NCI-H2171 treated with DMSO at 0.1 percent for 48 hours (cell line): ENCODE data around the gene THEMIS2.
"Not testable (repeated sequence)": the region's sequence is repeated elsewhere in the genome, so short reads cannot be mapped to it uniquely, and the experiment has no call there.

Experiments
- DNase-seq: peaks from one replicate; lab custom pipeline; 2025; lab: John Stamatoyannopoulos, UW

THEMIS2 gene

DNA sequence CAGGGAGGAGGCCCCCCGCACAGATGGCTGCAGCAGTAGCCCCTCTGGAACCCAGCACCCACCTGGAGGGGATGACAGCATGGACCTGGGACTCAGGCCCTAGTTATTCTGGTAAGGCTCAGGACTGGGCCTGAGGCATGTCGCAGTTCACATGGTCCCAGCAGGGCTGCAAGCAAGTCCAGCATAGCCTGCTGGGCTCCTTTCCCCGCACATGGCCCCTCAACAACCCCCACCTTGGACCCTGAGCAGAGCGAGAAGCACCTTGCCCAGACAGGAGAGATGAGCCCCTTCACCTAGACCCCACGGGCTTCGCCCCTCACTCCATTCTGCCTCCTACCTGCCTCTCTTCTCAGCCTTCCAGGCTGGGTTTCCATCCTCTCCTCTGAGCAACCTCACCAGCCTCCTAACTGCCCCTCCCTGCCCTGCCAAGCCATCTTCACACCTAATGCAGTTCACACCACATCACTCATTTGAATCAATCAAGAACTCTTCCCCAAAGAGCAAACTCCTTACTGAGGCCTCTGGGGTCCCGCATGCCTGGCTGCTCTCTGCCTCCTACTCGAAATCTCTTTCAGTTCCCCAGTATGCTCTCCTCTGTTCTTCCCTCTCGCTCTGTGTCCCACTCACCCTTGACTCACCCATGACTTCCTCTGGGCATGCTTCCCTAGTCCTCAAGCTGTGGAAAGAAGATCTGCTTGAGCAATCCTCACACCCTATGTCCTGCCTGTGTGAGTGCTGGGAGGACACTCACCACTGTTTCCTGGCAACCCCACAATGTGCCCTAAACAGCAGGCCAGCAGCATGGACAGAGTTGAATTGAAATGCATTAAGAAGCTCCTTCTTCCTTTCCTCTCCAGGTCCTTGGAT lies 9.4 kb upstream of the THEMIS2 start:
- no peak for DNase-seq

DNA sequence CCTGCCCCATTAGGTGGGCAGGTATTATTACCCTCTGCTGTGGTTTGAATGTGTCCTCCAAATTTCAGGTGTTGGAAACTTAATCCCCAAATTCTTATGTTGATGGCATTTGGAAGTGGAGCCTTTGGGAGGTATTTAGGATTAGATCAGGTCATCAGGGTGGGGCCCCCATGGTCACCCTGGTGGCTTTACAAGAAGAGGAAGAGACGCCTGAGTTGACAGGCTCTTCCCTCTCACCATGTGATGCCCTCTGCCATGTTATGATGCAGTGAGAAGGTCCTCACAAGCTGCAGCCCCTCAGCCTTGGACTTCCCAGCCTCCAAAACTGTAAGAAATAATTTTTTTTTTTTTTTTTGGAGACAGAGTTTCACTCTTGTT lies 8.8 kb upstream of the THEMIS2 start:
- DNase-seq, result no peak

DNA sequence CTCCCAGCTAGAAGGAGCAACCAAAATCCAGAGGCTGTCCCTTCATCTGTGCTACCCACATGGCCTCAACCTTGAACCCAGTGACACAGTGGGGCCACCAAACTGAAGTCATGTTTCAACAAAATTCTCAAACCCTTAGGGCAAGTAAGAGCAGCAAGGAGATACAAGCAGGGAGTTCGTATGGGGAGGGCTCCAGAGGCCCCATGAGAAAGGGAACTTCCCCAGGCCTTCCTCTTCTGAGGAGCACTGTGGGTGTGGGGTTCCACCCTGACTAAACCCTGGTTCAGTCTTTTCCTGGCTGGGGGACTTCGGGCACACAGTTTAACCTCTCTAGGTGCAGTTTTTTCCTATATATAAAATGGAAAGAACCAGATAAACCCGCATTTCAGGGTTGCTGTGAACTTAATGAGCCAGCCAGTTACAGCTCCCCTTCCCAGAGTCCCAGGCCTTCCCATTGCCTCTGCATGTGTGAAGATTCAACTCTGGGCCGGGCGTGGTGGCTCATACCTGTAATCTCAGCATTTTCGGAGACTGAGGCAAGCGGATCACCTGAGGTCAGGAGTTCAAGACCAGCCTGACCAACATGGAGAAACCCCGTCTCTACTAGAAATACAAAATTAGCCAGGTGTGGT lies 8.0 kb upstream of the THEMIS2 start:
- DNase-seq, result no peak

DNA sequence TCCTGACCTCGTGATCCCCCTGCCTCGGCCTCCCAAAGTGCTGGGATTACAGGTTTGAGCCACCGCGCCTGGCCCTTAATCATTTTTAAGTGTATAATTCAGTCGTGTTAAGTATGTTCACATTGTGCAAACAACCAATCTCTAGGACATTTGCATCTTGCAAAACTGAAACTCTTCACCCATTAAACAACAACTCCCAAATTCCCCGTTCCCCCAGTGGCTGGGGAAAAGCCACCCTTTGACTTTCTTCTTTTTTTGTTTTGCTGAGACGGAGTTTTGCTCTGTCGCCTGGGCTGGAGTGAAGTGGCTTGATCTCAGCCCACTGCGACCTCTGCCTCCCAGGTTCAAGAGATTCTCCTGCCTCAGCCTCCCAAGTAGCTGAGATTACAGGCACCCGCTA lies 6.5 kb upstream of the THEMIS2 start:
- DNase-seq, result no peak

DNA sequence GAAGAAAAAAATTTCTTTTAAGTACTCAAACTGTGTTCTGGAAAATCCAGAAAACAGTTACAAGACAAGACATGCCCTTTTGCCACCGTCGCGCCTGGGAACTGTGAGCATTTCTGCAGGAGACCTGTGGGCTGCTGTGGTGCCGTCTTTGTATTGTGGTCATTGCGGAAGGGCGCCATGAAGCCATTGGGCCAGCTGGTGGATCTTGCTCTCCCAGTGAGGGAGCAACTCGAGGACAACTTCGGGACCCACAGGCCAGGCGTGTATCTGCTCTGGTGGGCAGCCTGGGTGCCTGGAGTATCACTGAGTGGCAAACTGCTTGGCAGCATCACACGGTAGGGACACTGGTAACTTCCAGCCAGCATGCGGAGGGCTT lies 3.8 kb upstream of the THEMIS2 start:
- DNase-seq, result no peak

DNA sequence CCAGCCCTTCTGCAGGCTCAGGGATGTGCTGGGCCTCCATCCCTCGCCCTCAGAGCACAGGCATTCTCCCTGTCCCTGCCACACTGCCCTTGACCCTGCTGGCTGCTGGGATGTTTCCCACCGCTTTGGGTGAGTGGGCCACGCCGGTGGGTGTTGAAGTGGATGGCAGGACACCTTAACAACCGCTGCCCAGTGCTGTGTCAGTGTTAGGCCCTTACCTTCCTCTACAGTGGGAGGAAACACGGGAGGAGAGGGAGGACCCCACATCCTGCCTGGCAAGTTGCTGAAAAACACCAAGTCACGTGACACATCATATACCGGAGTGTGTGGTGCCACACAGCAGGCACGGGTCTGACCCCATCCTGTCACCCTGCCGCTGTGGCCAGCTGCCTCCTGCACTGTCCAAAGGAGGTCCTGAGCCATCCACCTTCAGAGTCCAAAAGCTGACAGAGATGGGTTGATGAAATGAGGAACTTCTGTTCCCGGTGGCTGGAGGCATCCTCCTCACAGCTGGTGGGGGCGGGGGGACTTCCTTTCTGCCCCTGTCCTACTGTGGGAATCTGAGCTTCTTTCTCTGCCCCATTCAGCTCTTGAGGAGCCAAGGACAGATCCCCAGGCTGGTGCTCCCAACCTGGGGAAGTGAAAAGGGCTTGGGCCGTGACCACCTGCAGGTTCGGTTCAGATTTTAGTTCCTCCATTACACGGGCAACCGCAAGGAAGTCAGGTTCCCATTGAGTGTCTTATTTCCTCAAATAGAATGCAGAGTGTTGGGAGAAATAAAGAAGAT lies 3.2 kb upstream of the THEMIS2 start:
- DNase-seq, result no peak

DNA sequence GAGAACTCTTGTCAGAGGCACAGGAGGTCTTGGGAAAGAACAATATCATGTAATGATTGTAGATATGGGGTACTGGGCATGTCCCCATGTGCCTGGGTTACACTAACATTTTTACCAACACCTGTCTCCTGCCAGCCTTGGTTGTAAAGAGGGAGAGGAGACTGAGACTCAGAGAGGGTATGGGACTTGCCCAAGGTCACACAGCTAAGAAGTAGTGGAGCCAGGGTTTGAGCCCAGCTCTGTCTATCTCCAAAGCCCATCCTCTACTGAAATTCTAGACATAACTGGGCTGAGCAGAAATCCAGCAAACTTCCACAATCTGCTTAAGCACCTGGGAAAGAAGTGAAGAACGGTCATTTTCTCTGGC lies 2.6 kb upstream of the THEMIS2 start:
- no peak for DNase-seq

DNA sequence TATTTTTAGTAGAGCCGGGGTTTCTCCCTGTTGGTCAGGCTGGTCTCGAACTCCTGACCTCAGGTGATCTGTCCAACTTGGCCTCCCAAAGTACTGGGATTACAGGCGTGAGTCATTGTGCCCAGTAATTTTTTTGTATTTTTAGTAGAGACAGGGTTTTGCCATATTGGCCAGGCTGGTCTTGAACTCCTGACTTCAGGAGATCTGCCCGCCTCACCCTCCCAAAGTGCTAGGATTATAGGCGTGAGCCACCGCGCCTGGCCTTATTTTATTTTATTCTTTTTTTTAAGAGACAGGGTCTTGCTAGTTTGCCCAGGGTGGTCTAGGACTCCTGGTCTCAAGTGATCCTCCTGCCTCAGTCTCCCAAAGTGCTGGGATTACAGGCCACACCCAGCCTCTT lies 1.3 kb upstream of the THEMIS2 start:
- DNase-seq, result not testable (repeated sequence)

DNA sequence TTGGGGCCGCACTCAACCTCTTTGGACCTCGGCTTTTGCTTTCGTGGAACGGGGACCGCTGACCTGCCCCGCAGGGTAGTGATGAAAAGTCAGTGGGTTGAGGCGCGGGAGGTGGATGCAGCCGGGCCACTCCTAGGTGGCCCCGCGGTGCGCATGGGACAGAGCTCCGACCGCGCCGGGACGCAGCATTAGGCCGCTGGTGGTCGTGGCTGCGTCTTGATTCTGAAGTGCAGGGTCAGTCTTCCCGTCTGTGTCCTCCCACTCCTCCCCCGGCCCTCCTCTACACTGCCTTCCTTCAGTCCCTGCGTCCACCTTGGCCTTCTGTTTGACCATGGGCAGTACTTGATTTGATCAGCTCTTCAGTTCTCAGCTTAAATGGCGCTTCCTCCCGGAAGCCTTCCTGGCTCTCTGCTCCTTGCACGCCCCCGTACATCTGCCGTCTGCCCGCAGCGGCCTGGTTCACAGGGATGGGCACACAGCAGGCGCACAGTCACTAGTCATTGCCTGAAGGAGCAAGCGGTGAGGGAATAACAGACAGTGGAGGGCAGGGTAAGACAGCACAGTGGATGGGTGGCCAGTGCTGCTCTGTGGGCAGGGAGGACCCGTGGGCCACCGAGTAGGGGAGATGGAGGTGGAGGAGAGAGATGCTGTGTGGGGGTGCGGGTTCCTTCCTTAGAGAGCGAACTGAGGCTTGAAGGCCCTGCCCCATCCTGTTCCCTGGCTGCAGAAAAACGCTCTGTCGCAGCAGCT lies 633 bp downstream of the THEMIS2 start:
- DNase-seq, result no peak

DNA sequence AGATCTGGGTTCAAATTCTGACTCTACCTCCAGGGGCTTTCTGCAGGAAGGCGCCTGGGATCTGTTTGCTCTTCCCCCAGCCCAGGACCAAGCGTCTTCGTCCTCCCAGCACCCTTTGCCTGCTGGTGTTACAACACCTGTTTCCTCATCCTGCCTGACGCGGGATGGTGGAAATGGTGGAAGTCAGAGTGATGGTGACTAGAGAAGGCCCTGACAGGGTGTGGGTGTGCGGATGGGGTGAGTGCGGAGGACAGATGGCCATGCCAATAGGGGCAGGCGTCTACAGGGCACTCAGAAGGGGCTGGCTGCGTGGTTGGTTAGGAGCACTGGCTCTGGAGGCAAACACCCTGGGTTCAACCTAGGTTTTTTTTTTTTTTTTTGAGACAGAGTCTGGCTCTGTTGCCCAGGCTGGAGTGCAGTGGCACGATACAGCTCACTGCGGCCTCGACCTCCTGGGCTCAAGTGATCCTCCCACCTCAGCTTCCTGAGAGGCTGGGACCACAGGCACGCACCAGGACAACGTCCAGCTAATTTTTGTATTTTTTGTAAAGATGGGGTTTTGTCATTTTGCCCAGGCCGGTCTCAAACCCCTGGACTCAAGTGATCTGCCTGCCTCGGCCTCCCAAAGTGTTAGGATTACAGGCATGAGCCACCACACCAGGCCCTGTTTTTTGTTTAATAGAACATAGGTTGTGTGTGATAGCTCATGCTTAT lies 1.5 kb downstream of the THEMIS2 start:
- no peak for DNase-seq

DNA sequence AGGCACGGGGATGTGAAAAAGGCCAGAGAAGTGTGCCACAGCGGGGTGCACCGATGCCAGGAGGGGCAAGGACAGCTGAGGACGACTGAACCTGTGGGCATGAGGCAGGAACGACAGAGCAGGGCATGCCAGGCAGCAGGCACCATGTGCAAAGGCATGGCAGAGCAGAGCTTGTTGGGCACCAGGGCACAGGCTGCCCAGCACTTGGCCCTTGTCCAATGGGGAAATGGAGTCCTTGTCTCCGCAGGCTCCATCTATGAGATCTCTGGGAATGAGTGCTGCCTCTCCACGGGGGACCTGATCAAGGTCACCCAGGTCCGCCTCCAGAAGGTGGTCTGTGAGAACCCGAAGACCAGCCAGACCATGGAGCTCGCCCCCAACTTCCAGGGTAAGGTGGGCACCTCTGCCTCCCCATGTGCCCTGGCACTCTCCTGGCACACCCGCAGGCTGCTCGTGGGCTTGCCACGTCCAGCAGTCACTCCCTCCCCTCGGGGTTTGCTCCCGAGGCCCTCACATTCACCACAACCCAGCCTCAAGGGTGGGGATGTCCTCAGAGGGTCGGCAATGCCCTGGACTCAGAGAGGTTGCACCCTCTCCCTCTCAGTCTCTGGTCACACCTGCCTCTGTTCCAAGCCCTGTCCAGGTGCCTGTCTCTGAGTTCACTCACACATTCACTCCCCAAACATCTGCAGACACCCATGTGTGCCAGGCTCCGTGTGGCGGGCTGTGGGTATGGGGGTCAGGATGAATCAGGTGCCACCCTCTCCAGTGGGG lies 4.2 kb downstream of the THEMIS2 start:
- no peak for DNase-seq

DNA sequence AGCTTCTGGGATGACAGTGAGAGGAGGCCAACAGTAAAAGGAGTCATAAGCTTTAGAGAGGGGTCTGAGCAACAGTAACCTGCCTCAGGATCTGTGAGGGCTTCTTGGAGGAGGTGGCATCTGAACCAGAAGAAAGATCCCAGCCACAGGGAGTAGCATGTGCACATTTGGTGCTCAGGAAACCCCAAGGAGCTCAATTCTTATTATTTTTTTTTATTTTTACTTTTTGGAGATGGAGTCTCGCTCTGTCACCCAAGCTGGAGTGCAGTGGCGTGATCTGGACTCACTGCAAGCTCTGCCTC lies 4.7 kb downstream of the THEMIS2 start:
- no peak for DNase-seq

DNA sequence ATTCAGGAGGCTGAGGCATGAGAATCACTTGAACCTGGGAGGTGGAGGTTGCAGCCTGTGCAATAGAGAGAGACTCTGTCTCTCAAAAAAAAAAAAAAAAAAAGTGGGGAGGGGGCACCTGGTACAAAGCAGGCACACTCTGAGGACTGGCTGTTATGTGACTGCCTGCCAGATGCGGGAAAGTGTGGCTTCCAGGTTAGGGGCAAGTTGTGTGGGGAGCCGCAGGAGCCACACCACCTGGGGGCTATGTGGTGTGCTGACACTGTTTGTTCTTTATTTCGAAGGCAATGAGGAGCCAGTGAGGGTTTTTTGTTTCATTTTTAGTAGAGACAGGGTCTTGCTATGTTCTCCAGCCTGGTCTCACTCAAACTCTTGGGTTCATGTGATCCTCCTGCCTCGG lies 5.7 kb downstream of the THEMIS2 start:
- DNase-seq, result no peak

DNA sequence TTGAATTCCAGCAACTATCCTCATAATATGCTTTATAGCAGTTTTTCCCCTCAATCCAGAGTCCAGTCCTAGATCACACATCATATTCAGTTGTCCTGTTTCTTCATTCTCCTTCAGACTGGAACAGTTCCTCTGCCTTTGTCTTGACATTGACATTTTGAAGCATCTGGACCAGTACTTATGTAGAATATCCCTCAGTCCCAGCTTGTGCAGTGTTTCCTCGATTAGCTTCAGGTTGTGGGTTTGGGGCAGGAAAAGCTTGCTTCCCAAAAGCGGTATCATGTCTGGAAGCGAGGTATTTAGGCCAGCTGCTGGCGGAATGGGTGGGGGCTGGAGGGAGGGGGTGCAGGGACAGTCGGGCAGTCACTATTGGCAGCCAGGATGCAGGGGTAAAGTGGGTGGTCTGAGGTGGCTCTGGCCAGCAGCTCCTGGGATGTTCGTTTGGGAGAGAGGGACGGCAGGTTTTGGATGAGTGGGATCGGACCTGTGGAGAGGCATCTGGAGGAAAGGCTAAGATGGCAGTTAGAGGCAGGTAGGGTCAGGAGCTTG lies 6.5 kb downstream of the THEMIS2 start:
- no peak for DNase-seq

DNA sequence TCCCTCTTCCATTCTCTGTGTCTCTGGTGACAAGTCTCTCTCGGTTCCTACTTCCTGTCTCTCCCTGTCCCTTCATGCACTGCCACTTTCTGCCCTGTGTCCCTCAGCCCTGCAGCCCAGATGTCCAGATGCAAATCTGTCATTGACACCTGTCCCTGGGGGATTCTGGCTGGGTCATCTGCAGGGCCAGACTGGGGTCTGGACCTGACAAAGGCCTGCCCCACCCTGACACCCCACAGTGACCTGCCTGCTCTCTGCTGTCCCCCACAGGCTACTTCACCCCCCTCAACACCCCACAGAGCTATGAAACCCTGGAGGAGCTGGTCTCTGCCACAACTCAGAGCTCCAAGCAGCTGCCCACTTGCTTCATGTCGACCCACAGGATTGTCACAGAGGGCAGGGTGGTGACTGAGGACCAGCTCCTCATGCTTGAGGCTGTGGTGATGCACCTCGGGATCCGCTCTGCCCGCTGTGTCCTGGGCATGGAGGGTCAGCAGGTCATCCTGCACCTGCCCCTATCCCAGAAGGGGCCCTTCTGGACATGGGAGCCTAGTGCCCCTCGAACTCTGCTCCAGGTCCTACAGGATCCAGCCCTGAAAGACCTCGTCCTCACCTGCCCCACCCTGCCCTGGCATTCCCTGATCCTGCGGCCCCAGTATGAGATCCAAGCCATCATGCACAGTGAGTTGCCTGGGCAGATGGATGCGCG lies 7.2 kb downstream of the THEMIS2 start:
- no peak for DNase-seq

DNA sequence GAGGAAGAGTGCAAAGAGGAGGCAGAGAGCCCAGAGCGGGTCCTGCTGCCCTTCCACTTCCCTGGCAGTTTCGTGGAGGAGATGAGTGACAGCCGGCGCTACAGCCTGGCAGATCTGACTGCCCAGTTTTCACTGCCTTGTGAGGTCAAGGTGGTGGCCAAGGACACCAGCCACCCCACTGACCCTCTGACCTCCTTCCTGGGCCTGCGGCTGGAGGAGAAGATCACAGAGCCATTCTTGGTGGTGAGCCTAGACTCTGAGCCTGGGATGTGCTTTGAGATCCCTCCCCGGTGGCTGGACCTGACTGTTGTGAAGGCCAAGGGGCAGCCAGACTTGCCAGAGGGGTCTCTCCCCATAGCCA lies 10.2 kb downstream of the THEMIS2 start:
- no peak for DNase-seq

DNA sequence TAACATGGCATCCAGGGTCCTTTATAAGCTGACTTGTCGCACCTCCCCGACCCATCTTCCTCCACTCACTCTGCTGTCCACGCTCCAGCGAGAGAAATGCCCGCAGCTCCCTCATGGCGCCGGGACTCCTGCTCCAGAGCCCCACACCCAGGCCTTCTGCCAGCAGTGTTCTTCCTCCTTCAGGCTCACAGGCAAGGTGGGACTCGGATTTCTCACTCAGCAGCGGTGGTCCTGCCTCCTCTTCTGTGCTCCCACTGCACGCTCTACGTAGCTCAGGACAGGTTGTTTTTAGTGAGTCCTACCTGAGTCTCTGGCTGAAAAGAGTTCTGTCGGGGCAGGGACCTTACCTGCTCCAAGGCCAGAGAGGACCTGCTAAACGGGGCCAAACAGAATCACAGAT lies 11.2 kb downstream of the THEMIS2 start:
- no peak for DNase-seq

DNA sequence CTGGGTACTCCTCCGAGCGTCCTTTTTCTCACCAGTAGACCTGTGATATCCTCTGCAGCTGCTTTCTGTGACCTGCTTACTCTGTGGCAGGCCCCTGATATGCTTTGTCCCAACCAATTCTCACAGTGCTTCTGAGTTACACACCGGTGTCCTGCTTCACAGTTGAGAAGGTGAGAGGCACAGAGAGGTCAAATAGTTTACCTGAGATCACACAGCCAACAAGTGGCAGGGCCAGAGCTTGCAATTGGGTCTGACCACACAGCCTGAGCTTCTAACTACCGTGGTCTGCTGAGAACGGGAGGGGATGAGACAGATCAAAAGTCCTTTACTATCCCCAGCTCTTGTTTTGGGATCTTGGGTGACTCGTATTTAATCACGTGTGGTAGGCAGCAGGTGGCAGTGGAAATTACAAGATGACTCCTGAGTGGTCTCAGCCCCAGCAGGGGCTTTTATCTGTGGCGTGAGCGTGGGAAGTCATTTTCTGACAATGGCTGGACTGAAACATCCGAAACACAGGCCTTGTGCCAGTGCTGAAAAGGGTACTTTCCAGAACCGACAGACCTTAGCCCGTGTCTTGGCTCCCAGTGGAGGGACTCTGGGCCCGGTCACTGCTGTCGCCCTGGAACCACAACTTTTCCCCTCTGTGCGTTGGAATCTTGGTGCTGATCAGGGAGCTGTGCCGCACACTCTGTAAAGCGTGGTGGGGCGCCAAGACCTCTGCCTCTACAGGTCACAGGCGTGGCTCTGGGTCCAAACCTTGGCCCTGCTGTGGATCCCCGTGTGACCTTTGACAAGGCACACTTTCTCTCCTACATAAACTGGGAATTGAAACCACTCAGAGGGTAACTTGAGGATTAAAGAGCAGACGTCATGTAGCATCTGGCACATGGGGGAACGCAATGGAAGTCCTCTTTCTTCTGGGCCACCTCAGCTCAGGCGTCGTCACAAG lies 11.9 kb downstream of the THEMIS2 start:
- DNase-seq, result no peak

DNA sequence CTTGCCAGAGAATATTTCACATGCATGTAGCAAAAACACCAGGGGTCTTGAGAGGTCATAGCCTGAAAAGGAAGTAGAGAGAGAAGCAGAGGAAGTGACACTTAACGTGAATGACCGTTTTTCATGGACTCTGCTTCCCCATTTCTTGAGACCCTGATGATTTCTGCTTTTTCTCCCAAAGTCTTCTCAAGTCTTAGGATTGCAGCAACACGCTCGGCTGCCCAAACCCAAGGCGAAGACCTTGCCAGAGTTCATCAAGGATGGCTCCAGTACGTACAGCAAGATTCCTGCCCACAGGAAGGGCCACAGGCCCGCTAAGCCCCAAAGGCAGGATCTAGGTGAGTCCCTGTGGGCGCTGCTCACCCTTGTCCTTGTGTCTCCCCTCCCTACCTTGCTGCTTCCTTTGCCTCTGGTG lies 12.8 kb downstream of the THEMIS2 start:
- DNase-seq, result no peak
